ENCODE measurements around the gene POLR1E.

POLR1E gene

GRCh38 chr9:37485389-37486255, at the start of gene POLR1E:
TSS of gene POLR1E (plus strand) at chr9:37485948. CDS start at chr9:37486048, 100 bp downstream.
- DNase-seq (ENCODE audit: low read depth in 2 of 2) = peak; percentile 92 to 94

- no peak for DNase-seq (ENCODE audit: low read depth in 2 of 2)
Observed at GRCh38 chr9:37436540-37436939, 49.2 kb upstream of the POLR1E start.

- no peak for DNase-seq (ENCODE audit: low read depth in 2 of 2)
Observed at GRCh38 chr9:37437010-37437409, 48.7 kb upstream of the POLR1E start.

GRCh38 chr9:37437621-37438020, 48.1 kb upstream of the POLR1E start:
- DNase-seq (ENCODE audit: low read depth in 2 of 2) = no peak

GRCh38 chr9:37438359-37438758, 47.4 kb upstream of the POLR1E start:
- no peak for DNase-seq (ENCODE audit: low read depth in 2 of 2)

- no peak for DNase-seq (ENCODE audit: low read depth in 2 of 2)
Observed at GRCh38 chr9:37441776-37442370, 43.9 kb upstream of the POLR1E start.

- no peak for DNase-seq (ENCODE audit: low read depth in 2 of 2)
Observed at GRCh38 chr9:37442556-37442955, 43.2 kb upstream of the POLR1E start.

- no peak for DNase-seq (ENCODE audit: low read depth in 2 of 2)
Observed at GRCh38 chr9:37443566-37443965, 42.2 kb upstream of the POLR1E start.

GRCh38 chr9:37444890-37445289, 40.9 kb upstream of the POLR1E start:
- DNase-seq (ENCODE audit: low read depth in 2 of 2) = no peak

- no peak for DNase-seq (ENCODE audit: low read depth in 2 of 2)
Observed at GRCh38 chr9:37445832-37446231, 39.9 kb upstream of the POLR1E start.

GRCh38 chr9:37446401-37446800, 39.3 kb upstream of the POLR1E start:
- DNase-seq (ENCODE audit: low read depth in 2 of 2) = no peak

GRCh38 chr9:37447111-37447510, 38.6 kb upstream of the POLR1E start:
- DNase-seq (ENCODE audit: low read depth in 2 of 2) = no peak

GRCh38 chr9:37449862-37450632, 35.7 kb upstream of the POLR1E start:
- no peak for DNase-seq (ENCODE audit: low read depth in 2 of 2)

- no peak for DNase-seq (ENCODE audit: low read depth in 2 of 2)
Observed at GRCh38 chr9:37451628-37452027, 34.1 kb upstream of the POLR1E start.

- no peak for DNase-seq (ENCODE audit: low read depth in 2 of 2)
Observed at GRCh38 chr9:37452611-37453010, 33.1 kb upstream of the POLR1E start.

GRCh38 chr9:37453827-37454226, 31.9 kb upstream of the POLR1E start:
- DNase-seq (ENCODE audit: low read depth in 2 of 2) = no peak

- no peak for DNase-seq (ENCODE audit: low read depth in 2 of 2)
Observed at GRCh38 chr9:37454238-37454637, 31.5 kb upstream of the POLR1E start.

GRCh38 chr9:37455884-37456647, 29.7 kb upstream of the POLR1E start:
- no peak for DNase-seq (ENCODE audit: low read depth in 2 of 2)

GRCh38 chr9:37456817-37457216, 28.9 kb upstream of the POLR1E start:
- no peak for DNase-seq (ENCODE audit: low read depth in 2 of 2)

GRCh38 chr9:37464006-37464405, 21.7 kb upstream of the POLR1E start:
- DNase-seq (ENCODE audit: low read depth in 2 of 2) = no peak

- DNase-seq (ENCODE audit: low read depth in 2 of 2) = peak; percentile 49 to 69
Observed at GRCh38 chr9:37464426-37465248, 21.1 kb upstream of the POLR1E start.
